Psoas muscle (tissue), 8 donors: ENCODE data around the gene CPNE8. TPM values are rescaled to one million over a fixed set of nuclear protein-coding genes. Genes with fewer than 3 reads are reported as not detected.

Source experiments
- ATAC-seq, 4 donors: fragments of 200-7000 bp; cut with Tn5 transposase; one replicate each; pipeline ENCODE4 v1.9.1; 2020; ENCODE audit warnings: moderate library complexity in 3 of 4, mild to moderate bottlenecking in 2 of 4
- DNase-seq, 2 donors: peaks; one replicate each; pipeline ENCODE4 v3.0.0-alpha.2; 2020
- H3K27ac ChIP-seq: fragments of 200-600 bp; one replicate; pipeline ENCODE4 v1.8.0; 2022
- H3K27me3 ChIP-seq, 3 donors: fragments of 200-600 bp in 1 of 3; one replicate each; pipeline versions ENCODE4 v1.6.1 to v1.8.0; 2013 to 2022; ENCODE audit warnings: low read length in 2 of 3, mild to moderate bottlenecking in 2 of 3, moderate library complexity in 1 of 3; ENCODE audit not compliant: insufficient read depth in 3 of 3
- H3K36me3 ChIP-seq, 2 donors: fragments of 200-600 bp in 1 of 2; one replicate each; pipeline versions ENCODE4 v1.6.1 to v1.8.0; 2013 to 2022; ENCODE audit warnings: low read depth in 1 of 2, mild to moderate bottlenecking in 1 of 2, moderate library complexity in 1 of 2; ENCODE audit not compliant: insufficient read depth in 1 of 2
- H3K4me1 ChIP-seq: fragments of 200-600 bp; one replicate; pipeline ENCODE4 v1.8.0; 2022
- H3K4me3 ChIP-seq: fragments of 200-600 bp; one replicate; pipeline ENCODE4 v1.8.0; 2022; ENCODE audit warnings: mild to moderate bottlenecking
- H3K9me3 ChIP-seq: fragments of 200-600 bp; one replicate; pipeline ENCODE4 v1.8.0; 2022
- CTCF ChIP-seq: fragments of 200-600 bp; IDR thresholded peaks from one replicate; pipeline ENCODE4 v1.8.0; 2022; ENCODE audit warnings: antibody characterized with exemption
- WGBS, 3 donors: extraction: QIAGEN DNeasy Blood & Tissue Kit; methylation state at CpG; one replicate each; pipeline versions ENCODE4 v1.1.6 to v1.1.7; 2013; 5-methylcytosine and 5-hydroxymethylcytosine counted together
- intact Hi-C, 2 donors: fragments of 100-400 bp; cut with DNase I; formaldehyde crosslinking; loops; one replicate each; pipeline versions ENCODE4 v1.11.0 to v1.14.2; 2022
- polyA plus RNA-seq, 3 donors: library from polyadenylated mRNA; stranded (reverse); fragments of 200-250 nt; gene quantifications; one replicate each; pipeline ENCODE4 v1.2.3, GENCODE V29; 2013
- total RNA-seq, 4 donors: library from RNA; stranded (reverse); fragmentation: NEBNext Ultra II Directional in 2 of 4; extraction: Animal tissue kit (Norgen Biotek cat#: 25700) in 2 of 4; gene quantifications; one replicate each; pipeline versions ENCODE4 v1.2.1 to v1.2.4, GENCODE V29; 2021 to 2023
- donor health status: healthy with polysubstance abuse.
- donor health status: DM: no; HTN: no; CAD: no; lungs with moderate emphysema.
- donor health status: Bipolar disorder and iron deficiency.
- donor health status: healthy.
- donor health status: DM: yes; HTN: yes; CAD: no.
- donor health status: DM: no; HTN: no; CAD: no.
- donor health status: DM: no; HTN: no; CAD: no.
- donor health status: DM: yes; HTN: yes; CAD: no.

Gene CPNE8
- total and polyA plus RNA-seq, 7 donors, result 0.98 to 3.5 (median 2.4) TPM

DNA sequence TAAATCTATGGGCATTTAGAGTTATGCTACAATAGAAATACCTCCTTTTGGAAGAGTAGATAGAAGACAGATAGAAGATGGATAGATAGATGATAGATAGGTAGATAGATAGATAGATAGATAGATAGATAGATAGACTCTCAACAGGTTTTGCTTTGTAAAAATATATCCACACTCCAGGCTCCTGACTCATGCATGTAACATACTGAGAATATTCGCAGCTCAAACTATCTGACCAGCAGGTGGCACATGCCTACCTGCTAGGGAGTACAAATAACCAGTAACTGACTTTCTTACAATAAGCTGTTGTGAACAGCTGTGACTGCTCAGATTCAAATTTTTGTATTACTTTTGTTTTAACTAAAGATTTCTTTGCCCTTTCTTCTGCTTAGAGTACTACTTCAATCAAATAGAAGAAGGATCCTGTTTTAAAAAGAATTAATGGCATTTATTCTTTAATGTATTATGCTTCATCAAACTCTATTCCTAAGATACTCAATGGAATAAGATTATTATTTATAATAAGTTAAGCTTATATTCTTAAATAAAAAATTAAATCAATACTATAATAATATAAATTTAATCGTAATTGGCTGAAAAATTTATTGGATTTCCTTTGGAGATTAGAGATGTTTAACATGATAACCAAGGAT is 15.8 kb upstream of the CPNE8 start:
- intact Hi-C loops, result no loop called here
- Histone ChIP-seq H3K4me3 (no peak overlapping the region), H3K27me3 (no peaks in the 10 kb centered on the region), H3K27ac (no peak overlapping the region), H3K36me3 (no peaks in the 10 kb centered on the region), H3K4me1 (no peaks in the 10 kb centered on the region), H3K9me3 (no peaks in the 10 kb centered on the region)
- TF ChIP-seq CTCF, result peak; percentile 25
- no peak for DNase-seq
- WGBS, 3 donors, result 14 to 22% (median 17%) methylated on average over 2 of the region's 2 CpGs
- ATAC-seq, result no peak

GRCh38 chr12:38919191-38919590 is 13.8 kb upstream of the CPNE8 start:
- no peak for ATAC-seq
- DNase-seq, result no peak
- intact Hi-C loops, result no loop called here
- Histone ChIP-seq H3K27ac (no peak overlapping the region), H3K27me3 (no peaks in the 10 kb centered on the region), H3K4me1 (no peaks in the 10 kb centered on the region), H3K36me3 (no peaks in the 10 kb centered on the region), H3K4me3 (no peak overlapping the region), H3K9me3 (no peaks in the 10 kb centered on the region)
- TF ChIP-seq CTCF, result no peak
- WGBS, 3 donors, result 54 to 57% (median 57%) methylated on average over 5 of the region's 5 CpGs

DNA sequence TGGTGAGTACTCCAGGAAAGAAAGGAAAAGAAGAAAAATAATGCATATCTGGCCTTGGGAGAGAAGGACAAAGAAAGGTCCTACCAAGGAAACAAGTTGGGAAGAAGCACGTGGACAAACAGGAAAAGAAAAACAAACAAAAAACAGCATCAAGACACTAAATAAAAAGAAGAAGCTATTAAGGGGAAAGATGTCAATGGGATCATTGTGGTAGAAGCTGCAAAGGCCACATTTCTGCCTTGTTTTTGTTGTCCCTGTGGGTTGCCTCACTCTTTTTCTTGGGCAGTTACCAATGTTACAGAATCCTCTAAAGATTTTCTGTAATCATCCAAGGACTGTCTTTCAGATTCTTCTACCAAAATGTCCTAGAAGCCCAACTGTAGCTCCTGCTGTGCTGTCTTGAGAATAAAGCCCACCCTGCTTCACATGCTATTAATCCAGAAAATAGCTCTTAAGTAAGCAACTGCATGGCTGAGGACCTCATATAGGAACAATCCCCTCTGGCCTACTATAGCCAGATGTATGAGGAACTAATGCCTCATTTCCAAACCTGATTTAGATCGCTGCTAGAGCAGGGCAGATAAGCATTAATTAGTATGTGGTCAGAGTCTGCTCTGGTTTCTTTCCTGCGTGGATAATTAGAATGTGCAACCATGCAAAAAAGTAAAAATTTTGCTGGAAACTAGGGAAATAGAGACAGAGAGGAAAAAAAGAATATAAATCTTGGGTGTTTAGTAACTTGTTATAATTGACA is 10.2 kb upstream of the CPNE8 start:
- Histone ChIP-seq H3K27ac (no peak overlapping the region), H3K4me1 (no peaks in the 10 kb centered on the region), H3K36me3 (no peaks in the 10 kb centered on the region), H3K27me3 (no peaks in the 10 kb centered on the region), H3K9me3 (no peaks in the 10 kb centered on the region), H3K4me3 (no peak overlapping the region)
- no peak for TF ChIP-seq CTCF
- DNase-seq (no peak), ATAC-seq (no peak)
- intact Hi-C loops, result no loop called here
- WGBS, 3 donors, result 53 to 60% (median 57%) methylated on average over 3 of the region's 3 CpGs

DNA sequence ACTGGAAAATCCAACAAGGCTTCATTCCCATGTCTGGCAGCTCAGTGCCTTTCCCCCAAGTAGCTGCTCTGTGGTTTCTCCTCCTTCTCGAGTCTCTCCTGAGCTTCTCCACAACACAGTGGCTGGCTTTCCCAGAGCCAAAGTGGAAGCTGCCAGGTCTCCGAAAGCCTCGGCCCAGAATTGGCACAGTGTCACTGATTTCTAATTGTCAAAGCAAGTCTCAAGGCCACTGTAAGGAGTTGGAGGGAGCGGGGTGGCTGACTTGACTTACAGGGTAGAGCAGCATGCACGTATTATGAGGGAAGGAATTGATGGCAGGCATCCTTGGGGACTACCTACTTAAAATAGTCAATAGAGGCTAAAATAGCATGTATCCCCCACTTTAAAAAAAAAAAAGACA is 6.7 kb upstream of the CPNE8 start:
- no peak overlapping the region for H3K4me3 ChIP-seq
- H3K36me3 ChIP-seq, result no peaks in the 10 kb centered on the region
- DNase-seq, result no peak
- no peaks in the 10 kb centered on the region for H3K27me3 ChIP-seq
- no peak for ATAC-seq
- TF ChIP-seq CTCF, result no peak
- H3K9me3 ChIP-seq, result no peaks in the 10 kb centered on the region
- intact Hi-C loops, result no loop called here
- no peak overlapping the region for H3K27ac ChIP-seq
- 62 to 73% (median 68%) methylated on average over 5 of the region's 5 CpGs for WGBS, 3 donors
- no peaks in the 10 kb centered on the region for H3K4me1 ChIP-seq
